Stimulated activated CD4-positive, alpha-beta T cell treated with anti-CD3 and anti-CD28 coated beads, Interleukin-15, amount 100 ng/mL, for 24 hours (primary cell): ENCODE results near the gene RTKN2.

ENCODE experiments used
- DNase-seq: peaks from one replicate; pipeline ENCODE4 v3.0.0-alpha.2; 2020

RTKN2 gene

DNA sequence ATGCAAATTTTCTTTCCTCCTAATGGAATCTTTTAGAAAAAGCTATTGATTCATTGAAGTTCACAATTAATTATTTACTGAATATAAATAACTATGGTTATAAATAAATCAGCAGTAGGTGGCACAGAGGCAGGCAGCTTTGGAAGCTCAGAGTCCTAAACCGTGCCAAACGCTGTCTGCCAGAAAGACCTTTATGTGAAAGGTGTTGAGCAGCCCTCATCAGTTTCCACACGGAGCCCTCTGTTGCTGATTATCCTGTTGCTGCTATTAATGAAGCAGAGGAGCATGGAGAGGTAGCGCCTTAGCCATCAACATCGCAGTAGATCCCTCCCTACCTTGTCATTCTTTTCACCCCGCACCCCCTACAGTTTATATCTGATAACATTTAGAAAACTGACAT lies 51.0 kb downstream of the RTKN2 start:
- DNase-seq, result no peak

- no peak for DNase-seq
These were observed 54.2 kb downstream of the RTKN2 start for GRCh38 chr10:62214364-62214874.

- no peak for DNase-seq
These were observed 62.8 kb downstream of the RTKN2 start for GRCh38 chr10:62205750-62206399.

DNA sequence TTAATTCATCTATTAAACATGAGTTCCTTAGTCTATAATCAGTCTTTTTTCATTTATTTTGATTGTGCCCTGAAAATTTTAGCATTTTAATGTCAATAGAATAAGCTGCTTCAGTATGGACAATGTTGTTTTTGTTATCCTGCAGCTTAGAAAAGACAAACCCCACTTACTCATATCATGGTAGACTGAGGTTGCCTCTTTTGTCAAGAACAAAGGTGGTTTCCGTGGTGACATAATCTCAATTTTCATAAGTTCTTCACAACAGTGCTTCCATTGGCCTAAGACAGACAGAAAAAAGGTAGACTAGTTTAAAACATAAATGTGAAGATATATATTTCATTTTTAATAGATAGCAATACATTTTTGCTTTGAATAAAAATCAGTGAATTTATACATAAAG lies 69.1 kb downstream of the RTKN2 start:
- DNase-seq, result no peak

- no peak for DNase-seq
These were observed 72.1 kb downstream of the RTKN2 start for GRCh38 chr10:62196528-62196927.

- DNase-seq, result no peak
These were observed 73.0 kb downstream of the RTKN2 start for GRCh38 chr10:62195675-62195926.

GRCh38 chr10:62194924-62195674 lies 73.5 kb downstream of the RTKN2 start:
- DNase-seq, result no peak

GRCh38 chr10:62193479-62193878 lies 75.2 kb downstream of the RTKN2 start:
- DNase-seq, result no peak

DNA sequence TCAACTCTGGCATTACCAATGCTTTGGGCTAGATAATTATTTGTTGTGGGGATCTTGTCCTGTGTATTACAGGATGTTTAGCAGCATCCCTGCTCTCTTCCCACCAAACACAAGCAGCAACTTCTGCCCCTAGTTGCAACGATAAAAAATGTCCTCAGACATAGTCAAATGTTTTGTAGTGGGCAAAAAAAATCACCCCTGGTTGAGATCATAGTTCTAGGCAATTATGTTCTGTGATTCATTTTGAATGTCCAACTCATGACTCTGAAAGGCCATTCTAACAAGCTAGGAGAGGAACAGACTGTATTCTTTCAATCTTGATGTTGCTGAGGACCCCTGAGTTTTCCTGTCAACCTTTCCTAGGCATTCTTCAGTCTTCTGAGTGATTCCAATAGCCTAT lies 79.5 kb downstream of the RTKN2 start:
- DNase-seq, result no peak

DNA sequence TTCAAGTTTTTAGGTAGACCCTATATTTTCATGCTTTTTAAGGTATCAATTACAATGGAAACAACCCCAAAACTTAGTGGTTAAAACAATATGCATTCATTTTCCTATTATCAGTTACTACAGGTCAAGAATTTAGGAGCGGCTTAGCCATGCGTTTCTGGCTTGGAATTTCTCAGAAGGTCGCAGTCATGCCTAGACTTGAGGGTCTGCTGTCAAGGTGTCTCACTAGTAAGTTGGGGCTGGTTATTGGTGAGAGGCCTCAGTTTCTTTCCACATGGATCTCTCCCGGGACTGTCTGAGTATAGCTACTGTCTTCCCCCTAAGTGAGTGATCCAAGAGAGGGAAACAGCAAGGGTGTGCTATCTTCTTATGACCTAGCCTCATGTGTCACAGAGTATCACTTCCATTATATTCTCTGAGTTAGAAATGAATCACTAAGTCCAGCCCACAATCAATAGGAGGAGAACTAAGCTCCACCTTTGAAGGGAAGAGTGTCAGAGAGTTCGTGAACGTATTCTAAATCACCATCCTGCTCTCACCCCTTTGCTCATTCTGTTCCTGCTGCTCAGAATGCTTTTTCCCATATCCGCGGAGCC lies 80.5 kb downstream of the RTKN2 start:
- DNase-seq, result peak; percentile 18

GRCh38 chr10:62186999-62187675 lies 81.5 kb downstream of the RTKN2 start:
- DNase-seq, result peak; percentile 15

DNA sequence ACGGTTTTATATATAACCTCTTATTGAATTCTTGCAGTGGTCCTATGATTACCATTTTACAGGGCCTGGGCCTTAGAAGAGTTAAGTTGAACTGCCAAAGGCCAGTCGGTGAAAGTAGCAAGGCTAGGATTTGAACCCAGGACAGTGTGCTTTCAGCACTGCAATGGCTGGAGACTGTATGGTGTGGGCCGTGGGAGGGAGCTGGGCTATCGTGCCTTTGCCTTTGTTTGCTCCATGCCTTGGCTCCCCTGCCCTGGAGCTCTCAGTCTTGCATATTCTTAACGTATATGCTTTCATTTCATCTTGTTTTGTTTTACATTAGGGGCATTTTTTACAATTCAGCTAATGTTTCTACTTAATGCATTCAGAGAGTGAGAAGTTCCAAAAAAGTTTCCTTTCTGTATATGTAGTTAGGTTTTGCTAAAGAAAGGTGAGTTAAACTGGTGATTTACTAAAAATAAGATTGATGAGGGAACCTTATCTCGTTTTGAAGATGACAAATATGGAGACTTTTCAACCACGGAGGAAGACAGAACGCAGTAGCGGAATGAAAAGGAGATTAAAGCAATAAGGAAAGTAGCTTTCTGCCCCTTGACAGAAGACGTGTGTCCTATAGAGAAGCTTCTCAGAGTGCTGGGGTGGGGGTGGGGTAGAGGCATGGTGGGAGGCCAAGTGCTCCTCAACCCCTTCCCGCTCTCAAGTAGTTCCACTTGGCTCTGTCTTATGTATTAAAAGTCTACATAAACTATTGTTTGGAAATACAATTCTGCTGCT lies 82.5 kb downstream of the RTKN2 start:
- peak; percentile 67 for DNase-seq

DNA sequence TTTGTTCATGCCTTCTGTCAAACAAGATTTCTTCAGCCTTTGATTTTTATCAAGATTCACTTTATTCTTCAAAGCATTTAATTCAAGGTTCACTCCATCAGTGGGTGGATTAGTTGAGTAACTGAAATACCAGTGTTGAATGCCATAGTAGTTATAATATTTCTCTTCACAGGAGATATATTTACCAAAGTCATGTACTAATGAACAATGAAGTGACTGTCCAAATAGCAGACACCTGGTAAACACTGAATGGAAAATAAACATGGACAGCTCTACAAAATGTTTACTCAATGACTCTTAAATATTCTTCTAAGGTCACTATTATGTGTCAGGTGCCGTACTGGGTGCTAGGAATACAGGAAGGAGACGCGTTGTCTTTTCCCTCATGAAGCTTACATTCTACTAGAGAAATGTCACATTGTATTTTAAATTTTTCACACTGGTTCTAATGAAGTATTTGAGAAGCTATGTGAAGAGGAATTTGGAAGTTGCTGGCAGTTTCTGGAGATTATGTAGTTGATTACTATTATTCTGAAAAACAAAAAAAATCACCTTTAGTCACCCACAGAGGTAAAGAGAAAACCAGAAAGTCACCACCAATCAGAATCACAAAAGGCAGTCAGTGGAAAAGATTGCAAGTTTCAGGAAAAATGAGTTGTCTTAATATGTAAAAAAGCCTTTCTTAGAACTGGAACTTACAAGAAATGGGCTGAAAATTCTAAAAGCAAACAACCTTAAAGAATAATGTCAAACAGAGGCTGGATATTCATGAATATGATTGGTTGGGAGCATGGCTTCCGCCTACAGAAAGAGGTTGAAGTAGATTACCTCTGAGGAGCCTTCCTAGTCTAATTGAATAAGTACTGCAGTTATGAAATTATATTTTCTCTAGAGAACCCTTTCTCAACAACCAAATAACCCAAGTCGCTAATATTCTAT lies 84.5 kb downstream of the RTKN2 start:
- peak; percentile 35 for DNase-seq

DNA sequence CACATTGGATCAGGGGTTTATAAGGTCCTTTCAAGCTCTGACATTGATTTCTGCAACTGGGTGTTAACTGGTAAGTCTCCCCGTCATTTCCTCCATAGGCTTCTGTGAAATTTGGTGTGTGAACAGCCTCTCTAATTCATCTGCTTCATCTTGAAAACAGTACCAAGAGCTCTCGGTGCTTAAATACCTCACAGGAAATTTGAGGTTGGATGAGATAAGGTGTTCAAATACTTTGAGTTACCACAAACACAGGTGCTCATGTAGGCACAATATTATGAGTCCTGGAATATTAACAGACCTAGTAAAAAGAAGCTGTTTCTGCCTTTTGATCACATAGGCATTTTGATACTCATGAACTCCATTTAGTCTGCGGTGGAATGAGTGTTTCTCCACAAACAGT lies 85.2 kb downstream of the RTKN2 start:
- peak; percentile 29 for DNase-seq

DNA sequence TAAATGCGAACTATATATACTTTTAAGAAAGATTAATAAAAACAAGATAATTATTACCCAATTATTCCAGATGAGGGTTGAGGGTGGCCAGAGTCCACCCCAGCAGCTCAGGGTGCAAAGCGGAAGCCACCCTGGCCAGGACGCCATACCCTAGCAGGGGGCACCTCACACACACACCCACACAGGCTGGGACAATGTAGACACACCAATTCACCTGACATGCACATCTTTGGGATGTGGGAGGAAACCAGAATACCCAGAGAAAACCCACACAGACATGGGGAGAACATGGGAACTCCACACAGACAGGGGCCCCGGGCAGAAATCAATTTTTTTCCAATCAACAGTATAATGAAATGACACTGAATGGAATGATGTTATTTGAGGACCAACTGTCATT lies 86.0 kb downstream of the RTKN2 start:
- peak; percentile 35 for DNase-seq

GRCh38 chr10:62182171-62182570 lies 86.5 kb downstream of the RTKN2 start:
- no peak for DNase-seq

DNA sequence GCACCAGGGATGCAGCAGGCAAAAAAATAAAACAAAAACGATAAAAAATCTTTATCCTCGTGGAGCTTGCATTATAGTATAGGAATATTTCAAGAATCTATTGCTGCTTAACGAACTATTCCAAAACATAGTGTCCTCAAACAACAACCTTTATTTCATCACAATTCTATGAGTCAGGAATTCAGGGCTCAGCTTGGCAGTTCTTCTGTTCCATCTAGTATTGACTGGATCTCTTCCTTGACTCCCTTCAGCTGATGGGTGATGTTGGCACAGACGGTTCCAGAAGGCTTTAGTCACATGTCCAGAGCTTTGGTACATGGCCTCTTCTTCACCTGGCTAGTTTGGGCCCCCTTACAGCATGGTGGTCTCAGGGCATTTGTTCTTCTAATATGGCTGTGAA lies 88.0 kb downstream of the RTKN2 start:
- DNase-seq, result no peak

- no peak for DNase-seq
These were observed 90.1 kb downstream of the RTKN2 start for GRCh38 chr10:62178568-62178967.

DNA sequence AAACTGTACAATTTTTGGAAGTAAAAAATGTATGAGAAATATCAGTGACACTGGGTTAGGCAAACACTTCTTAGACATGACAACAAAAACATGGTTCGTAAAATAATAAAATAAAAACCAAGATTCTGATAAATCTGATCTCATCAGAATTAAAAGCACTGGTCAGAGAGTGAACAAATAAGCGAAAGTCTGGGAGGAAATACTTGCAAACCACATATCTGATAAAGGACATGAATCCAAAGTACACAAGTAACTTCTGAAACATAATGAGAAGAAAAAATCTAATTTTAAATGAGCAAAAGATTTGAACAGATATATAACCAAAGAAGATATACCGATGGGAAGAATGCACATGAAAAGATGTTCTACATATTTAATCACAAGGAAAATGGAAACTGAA lies 91.5 kb downstream of the RTKN2 start:
- DNase-seq, result no peak

- DNase-seq, result no peak
These were observed 93.4 kb downstream of the RTKN2 start for GRCh38 chr10:62175251-62175650.

DNA sequence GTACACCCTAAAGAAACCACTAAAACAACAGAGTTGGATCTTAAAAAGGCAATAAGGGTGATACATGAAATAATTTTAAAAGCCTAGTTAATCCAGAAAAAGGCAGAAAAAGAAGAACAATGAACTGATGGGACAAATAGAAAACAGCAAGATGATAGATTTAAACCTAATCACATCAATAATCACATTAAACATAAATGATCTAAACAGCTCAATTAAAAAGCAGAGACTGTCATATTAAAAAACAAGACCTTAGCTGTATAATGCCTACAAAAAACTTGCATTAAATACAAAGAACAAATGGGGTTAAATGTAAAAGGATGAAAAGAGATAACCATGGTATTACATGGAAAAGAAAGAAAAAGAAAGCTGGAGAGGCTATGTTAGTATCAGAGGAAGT lies 96.2 kb downstream of the RTKN2 start:
- no peak for DNase-seq

DNA sequence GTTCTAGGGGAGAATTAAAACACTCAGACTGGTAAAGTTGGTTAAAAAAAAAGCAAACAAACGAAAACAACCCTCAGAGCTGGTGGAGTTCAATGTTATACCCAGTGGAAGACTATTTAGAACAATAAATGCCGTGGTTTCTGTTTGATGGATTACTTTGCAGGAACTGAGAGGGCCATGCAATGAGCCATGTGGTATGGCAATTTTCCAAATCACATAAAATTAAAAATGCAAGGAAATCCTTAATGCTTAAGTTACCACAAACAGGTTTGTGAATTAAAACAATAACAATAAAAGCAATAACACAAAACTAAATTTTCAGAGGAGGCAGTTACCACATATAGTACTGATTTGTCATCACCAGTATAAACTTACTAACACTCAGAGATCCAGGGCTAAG lies 96.9 kb downstream of the RTKN2 start:
- no peak for DNase-seq
